Neural crest cell (in vitro differentiated cells): Measurements from ENCODE around the gene ID2. TPM values are rescaled to one million over a fixed set of nuclear protein-coding genes. Genes with fewer than 3 reads are reported as not detected.
A peak's percentile ranks its signal among the peaks of the same experiment; 100 is the strongest.

Experiments
- DNase-seq: peaks from one replicate; pipeline ENCODE4 v3.0.0; 2021; ENCODE audit warnings: low read depth, mixed read lengths, low spot score
- H3K27ac Mint-ChIP-seq: one replicate; pipeline ENCODE4 v1.8.0; 2021; ENCODE audit warnings: mild to moderate bottlenecking, mixed read lengths; ENCODE audit not compliant: unreplicated experiment
- H3K27me3 Mint-ChIP-seq: 2 replicates; pipeline ENCODE4 v1.8.0; 2021; ENCODE audit warnings: low read depth, mild to moderate bottlenecking, mixed read lengths
- H3K36me3 Mint-ChIP-seq: 2 replicates; pipeline ENCODE4 v1.8.0; 2021; ENCODE audit warnings: low read depth, mild to moderate bottlenecking, mixed read lengths
- H3K4me1 Mint-ChIP-seq: 2 replicates; pipeline ENCODE4 v1.8.0; 2021; ENCODE audit warnings: mixed read lengths
- H3K4me3 Mint-ChIP-seq: one replicate; pipeline ENCODE4 v1.8.0; 2021; ENCODE audit warnings: mild to moderate bottlenecking, mixed read lengths
- H3K9me3 Mint-ChIP-seq: 2 replicates; pipeline ENCODE4 v1.8.0; 2021; ENCODE audit warnings: mixed read lengths
- total RNA-seq: library from RNA; stranded (reverse); gene quantifications from 2 replicates; pipeline ENCODE4 v1.2.1, GENCODE V29; 2021
- TF ChIP-seq, protein P1 (sequence below): fragments of 200-600 bp; sonication (generic); conservative IDR thresholded peaks from 2 replicates; pipeline ENCODE4 v1.5.0; 2021; ENCODE audit warnings: antibody characterized with exemption, mild to moderate bottlenecking

ID2 gene
- total RNA-seq, 1 donor from 2014 or later = 46.1 TPM

GRCh38 chr2:8641301-8641965 lies 40.4 kb upstream of the ID2 start:
- Mint-ChIP-seq H3K27ac (peak overlapping the region; percentile 94), H3K9me3 (peaks cover 3% of the 10 kb centered on the region), H3K4me1 (peaks cover 80% of the 10 kb centered on the region), H3K4me3 (peak overlapping the region; percentile 52), H3K27me3 (peaks cover 9% of the 10 kb centered on the region), H3K36me3 (peaks cover 2% of the 10 kb centered on the region)
- DNase-seq = no peak
- TF ChIP-seq, protein P1, sequence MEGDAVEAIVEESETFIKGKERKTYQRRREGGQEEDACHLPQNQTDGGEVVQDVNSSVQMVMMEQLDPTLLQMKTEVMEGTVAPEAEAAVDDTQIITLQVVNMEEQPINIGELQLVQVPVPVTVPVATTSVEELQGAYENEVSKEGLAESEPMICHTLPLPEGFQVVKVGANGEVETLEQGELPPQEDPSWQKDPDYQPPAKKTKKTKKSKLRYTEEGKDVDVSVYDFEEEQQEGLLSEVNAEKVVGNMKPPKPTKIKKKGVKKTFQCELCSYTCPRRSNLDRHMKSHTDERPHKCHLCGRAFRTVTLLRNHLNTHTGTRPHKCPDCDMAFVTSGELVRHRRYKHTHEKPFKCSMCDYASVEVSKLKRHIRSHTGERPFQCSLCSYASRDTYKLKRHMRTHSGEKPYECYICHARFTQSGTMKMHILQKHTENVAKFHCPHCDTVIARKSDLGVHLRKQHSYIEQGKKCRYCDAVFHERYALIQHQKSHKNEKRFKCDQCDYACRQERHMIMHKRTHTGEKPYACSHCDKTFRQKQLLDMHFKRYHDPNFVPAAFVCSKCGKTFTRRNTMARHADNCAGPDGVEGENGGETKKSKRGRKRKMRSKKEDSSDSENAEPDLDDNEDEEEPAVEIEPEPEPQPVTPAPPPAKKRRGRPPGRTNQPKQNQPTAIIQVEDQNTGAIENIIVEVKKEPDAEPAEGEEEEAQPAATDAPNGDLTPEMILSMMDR = no peak

DNA sequence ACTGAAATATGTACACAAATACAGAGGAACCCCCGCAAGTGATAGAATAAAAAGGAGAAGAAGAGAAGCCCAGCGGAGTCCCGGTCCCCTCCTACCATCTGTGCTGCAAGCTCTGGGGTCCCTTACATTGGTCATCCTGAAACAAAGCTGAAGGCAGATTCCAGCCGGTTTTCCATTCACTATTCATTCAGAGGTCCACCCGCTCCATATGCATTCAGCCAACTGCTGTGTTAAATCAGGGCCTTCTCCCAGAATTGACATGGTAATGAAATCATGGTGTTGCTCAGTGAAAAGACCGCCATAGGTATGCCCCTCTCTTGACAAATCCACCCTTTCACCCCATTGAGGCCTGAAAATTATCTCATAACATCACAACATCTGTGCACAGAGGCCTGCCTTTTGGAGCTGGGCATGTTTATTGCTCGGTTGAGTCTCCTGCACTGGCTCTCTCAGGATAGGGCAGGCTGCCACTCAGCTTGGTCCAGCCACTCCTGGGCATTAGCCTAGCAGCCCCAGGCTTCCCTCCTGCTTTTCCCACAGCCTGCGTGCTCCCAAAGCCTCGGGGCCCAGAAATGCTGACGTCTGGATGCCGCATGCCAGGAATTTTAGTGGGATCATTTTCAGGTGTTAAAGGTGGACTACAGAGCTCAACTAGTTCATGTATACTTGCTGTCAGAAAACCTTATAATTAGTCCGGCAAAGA lies 39.3 kb upstream of the ID2 start:
- peaks cover 6% of the 10 kb centered on the region for H3K27me3 Mint-ChIP-seq
- H3K4me3 Mint-ChIP-seq = peak overlapping the region; percentile 45
- TF ChIP-seq, protein P1 = no peak
- H3K27ac Mint-ChIP-seq = peak overlapping the region; percentile 94
- H3K9me3 Mint-ChIP-seq = peaks cover 3% of the 10 kb centered on the region
- DNase-seq = no peak
- H3K4me1 Mint-ChIP-seq = peaks cover 69% of the 10 kb centered on the region
- H3K36me3 Mint-ChIP-seq = peaks cover 2% of the 10 kb centered on the region

- Mint-ChIP-seq H3K27ac (no peak overlapping the region), H3K27me3 (no peaks in the 10 kb centered on the region), H3K4me3 (no peak overlapping the region), H3K36me3 (peaks cover 2% of the 10 kb centered on the region), H3K9me3 (peaks cover 3% of the 10 kb centered on the region), H3K4me1 (peaks cover 60% of the 10 kb centered on the region)
- no peak for DNase-seq
- TF ChIP-seq, protein P1 = no peak
Observed at GRCh38 chr2:8643250-8643995, 38.4 kb upstream of the ID2 start.

- H3K4me3 Mint-ChIP-seq = no peak overlapping the region
- H3K9me3 Mint-ChIP-seq = peaks cover 3% of the 10 kb centered on the region
Observed at GRCh38 chr2:8643996-8644356, 37.9 kb upstream of the ID2 start.

DNA sequence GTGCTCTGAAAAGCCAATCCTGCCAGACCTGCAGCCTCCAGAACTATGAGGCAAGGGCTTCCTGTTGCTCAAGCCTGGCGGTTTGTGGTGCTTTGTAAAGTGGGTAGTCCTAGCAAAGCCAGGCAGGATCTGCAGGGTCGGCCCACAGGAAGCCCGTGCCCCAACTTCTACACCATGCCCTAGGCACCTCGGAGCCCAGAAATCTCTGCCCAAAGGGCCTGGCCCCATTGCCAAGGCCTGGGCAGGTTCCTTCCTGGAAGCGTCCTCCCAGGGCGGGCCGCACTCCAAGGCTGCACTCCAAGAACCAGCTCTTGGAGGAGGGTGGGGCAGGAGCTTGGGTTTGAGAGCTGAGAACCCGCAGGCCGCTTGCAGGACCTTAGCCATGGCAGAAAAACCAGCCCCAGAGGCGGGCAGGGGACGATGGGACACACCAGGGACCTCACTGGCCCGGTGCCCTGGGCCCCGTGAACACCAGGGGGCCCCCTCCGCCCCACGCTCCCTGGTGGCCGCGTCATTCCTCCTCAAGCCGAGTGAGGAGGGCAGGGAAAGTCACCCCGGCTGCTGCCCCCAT lies 37.2 kb upstream of the ID2 start:
- no peak for DNase-seq
- Mint-ChIP-seq H3K4me1 (peaks cover 51% of the 10 kb centered on the region), H3K27me3 (no peaks in the 10 kb centered on the region), H3K27ac (no peak overlapping the region), H3K9me3 (peaks cover 3% of the 10 kb centered on the region), H3K4me3 (no peak overlapping the region), H3K36me3 (peaks cover 2% of the 10 kb centered on the region)
- TF ChIP-seq, protein P1 = no peak

More at GRCh38 chr2:8643996-8644356, 37.9 kb upstream of the ID2 start:
- TF ChIP-seq, protein P1 = no peak
- Mint-ChIP-seq H3K27me3 (no peaks in the 10 kb centered on the region), H3K4me1 (peaks cover 57% of the 10 kb centered on the region), H3K36me3 (peaks cover 2% of the 10 kb centered on the region), H3K27ac (peak overlapping the region; percentile 27)
- DNase-seq = no peak
